Measurements from ENCODE around the gene STAG1. TPM values are rescaled to one million over a fixed set of nuclear protein-coding genes. Genes with fewer than 3 reads are reported as not detected.
A peak's percentile ranks its signal among the peaks of the same experiment; 100 is the strongest.

STAG1 gene
- total RNA-seq, 1 experiment from 2014 or later, result 34.6 TPM

GRCh38 chr3:136699271-136699828 is 52.8 kb downstream of the STAG1 start:
- H3K18ac ChIP-seq (ENCODE audit: insufficient read length, low read depth, low read length), result no peak overlapping the region
- no peak overlapping the region for H4K5ac ChIP-seq (ENCODE audit: insufficient read length, low read depth, low read length)
- H4K8ac ChIP-seq (replicated peaks; ENCODE audit: insufficient read length, low read depth, low read length), result no peak overlapping the region
- no peak overlapping the region for H2BK5ac ChIP-seq (ENCODE audit: insufficient read length, low read length)
- no CpG with 5 or more reads among the region's 5 CpGs for WGBS (ENCODE audit: extremely low coverage, insufficient read length, low lambda C conversion rate)
- no peak overlapping the region for H2AK5ac ChIP-seq (ENCODE audit: insufficient read length, low read length)
- no peak overlapping the region for H2BK120ac ChIP-seq (ENCODE audit: low read depth, low read length, poor library complexity, severe bottlenecking)
- no peak overlapping the region for H3K4me3 Mint-ChIP-seq
- H3K27ac Mint-ChIP-seq, result peak overlapping the region in 1 of 3 experiments; percentile 4; a peak in 2 of 7 replicates
- no peak overlapping the region for H3K4ac ChIP-seq (ENCODE audit: low read depth, low read length)
- peaks cover 16 to 27% of the 10 kb centered on the region in 2 experiments for H3K9me3 Mint-ChIP-seq
- H3K27me3 Mint-ChIP-seq (ENCODE audit: low read depth), result no peaks in the 10 kb centered on the region; the same call in 1 of the 2 replicates
- no peaks in the 10 kb centered on the region for H3K27me3 ChIP-seq (ENCODE audit: insufficient read depth, low read length)
- H3K23ac ChIP-seq (ENCODE audit: insufficient read length, low read depth, low read length), result no peak overlapping the region
- H3K9ac ChIP-seq (ENCODE audit: extremely low read depth, insufficient read length, low read length), result no peak overlapping the region
- no peak overlapping the region for H2BK15ac ChIP-seq (ENCODE audit: low read depth, low read length)
- no peak overlapping the region for H3K56ac ChIP-seq (ENCODE audit: insufficient read length, low read depth, low read length)
- H2BK20ac ChIP-seq (ENCODE audit: low read depth, low read length, poor library complexity, severe bottlenecking), result no peak overlapping the region
- no peaks in the 10 kb centered on the region for H3K4me1 ChIP-seq (ENCODE audit: insufficient read depth, low read length)
- no peak overlapping the region for H3K4me2 ChIP-seq (ENCODE audit: insufficient read depth, insufficient read length, low read length)
- H3K9me3 ChIP-seq (ENCODE audit: control insufficient read depth, low read depth, low read length), result peaks cover 8% of the 10 kb centered on the region
- no peak for TF ChIP-seq CTCF (conservative IDR thresholded peaks at IDR 0.05)
- no peak overlapping the region for H2AFZ ChIP-seq (ENCODE audit: low read length)
- H2BK12ac ChIP-seq (ENCODE audit: insufficient read length, low read depth, low read length), result no peak overlapping the region
- peaks cover 3% of the 10 kb centered on the region; the same call in 1 of the 2 replicates for H3K79me2 ChIP-seq (ENCODE audit: insufficient read depth, low read length)
- H3K23me2 ChIP-seq (ENCODE audit: insufficient read length, low read depth, low read length, poor library complexity, severe bottlenecking), result no peaks in the 10 kb centered on the region
- H3K27ac ChIP-seq (ENCODE audit: insufficient read length, low read depth, low read length), result no peak overlapping the region
- H3T11ph ChIP-seq (ENCODE audit: low read length), result no peak overlapping the region
- no peak for DNase-seq
- peaks cover 21 to 22% of the 10 kb centered on the region in 2 experiments for H3K4me1 Mint-ChIP-seq
- peaks cover 20 to 32% (median 26%) of the 10 kb centered on the region in 3 experiments for H3K36me3 Mint-ChIP-seq (ENCODE audit: insufficient read depth in 1 of 3, low read depth in 3 of 3)
- no peak overlapping the region for H3K14ac ChIP-seq (ENCODE audit: insufficient read depth, low read length)
- no peak overlapping the region for H4K91ac ChIP-seq (ENCODE audit: insufficient read length, low read depth, low read length)
- H3K79me1 ChIP-seq (ENCODE audit: insufficient read depth, low read depth, low read length, poor library complexity, severe bottlenecking), result peaks cover 9% of the 10 kb centered on the region
- no peaks in the 10 kb centered on the region for H4K20me1 ChIP-seq (ENCODE audit: control insufficient read depth, insufficient read depth, insufficient read length)

All from H9 (cell line).